Measurements from ENCODE around the gene RTF2. TPM values are rescaled to one million over a fixed set of nuclear protein-coding genes. Genes with fewer than 3 reads are reported as not detected.

Gene RTF2
- total and polyA plus RNA-seq, 2 of the 13 experiments (the other 11 are each of a cell fraction or from before 2014, with no cell fraction given) = 81.8 to 142 TPM

- TF ChIP-seq, protein P1, sequence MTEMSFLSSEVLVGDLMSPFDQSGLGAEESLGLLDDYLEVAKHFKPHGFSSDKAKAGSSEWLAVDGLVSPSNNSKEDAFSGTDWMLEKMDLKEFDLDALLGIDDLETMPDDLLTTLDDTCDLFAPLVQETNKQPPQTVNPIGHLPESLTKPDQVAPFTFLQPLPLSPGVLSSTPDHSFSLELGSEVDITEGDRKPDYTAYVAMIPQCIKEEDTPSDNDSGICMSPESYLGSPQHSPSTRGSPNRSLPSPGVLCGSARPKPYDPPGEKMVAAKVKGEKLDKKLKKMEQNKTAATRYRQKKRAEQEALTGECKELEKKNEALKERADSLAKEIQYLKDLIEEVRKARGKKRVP (CRISPR knock-in tag; IDR thresholded peaks at IDR 0.05) = peak in 1 of 2 experiments; percentile 85; a peak in 2 of 4 replicates
- TF ChIP-seq PAF1 (CRISPR knock-in tag; IDR thresholded peaks at IDR 0.05) (no peak), EZH2 (conservative IDR thresholded peaks at IDR 0.05; ENCODE audit: low read depth, low read length) (no peak), MAFF (IDR thresholded peaks at IDR 0.05; ENCODE audit: low read depth, low read length) (no peak), NFE2L2 (IDR thresholded peaks at IDR 0.05; ENCODE audit: low read length) (0 out of 2 replicates have a peak, but pooled peaks have one; percentile 23), ZKSCAN1 (IDR thresholded peaks at IDR 0.05; ENCODE audit: low read length) (peak; percentile 59; the same call in 1 of the 2 replicates), TCF12 (IDR thresholded peaks at IDR 0.05) (no peak), TCF12 (CRISPR knock-in tag; IDR thresholded peaks at IDR 0.05) (no peak), ZMYM4 (CRISPR knock-in tag; IDR thresholded peaks at IDR 0.05) (peak; percentile 99), HHEX (CRISPR knock-in tag; IDR thresholded peaks at IDR 0.05) (no peak), ZNF512B (CRISPR knock-in tag; IDR thresholded peaks at IDR 0.05; ENCODE audit: borderline replicate concordance) (no peak), ZZZ3 (CRISPR knock-in tag; IDR thresholded peaks at IDR 0.05; ENCODE audit: borderline replicate concordance) (peak; percentile 99), KAT2B (IDR thresholded peaks at IDR 0.05; ENCODE audit: borderline replicate concordance, low read depth, low read length) (no peak), ZNF850 (CRISPR knock-in tag; conservative IDR thresholded peaks at IDR 0.05) (0 out of 2 replicates have a peak, but pooled peaks have one; percentile 87)
- TF ChIP-seq, protein P2, sequence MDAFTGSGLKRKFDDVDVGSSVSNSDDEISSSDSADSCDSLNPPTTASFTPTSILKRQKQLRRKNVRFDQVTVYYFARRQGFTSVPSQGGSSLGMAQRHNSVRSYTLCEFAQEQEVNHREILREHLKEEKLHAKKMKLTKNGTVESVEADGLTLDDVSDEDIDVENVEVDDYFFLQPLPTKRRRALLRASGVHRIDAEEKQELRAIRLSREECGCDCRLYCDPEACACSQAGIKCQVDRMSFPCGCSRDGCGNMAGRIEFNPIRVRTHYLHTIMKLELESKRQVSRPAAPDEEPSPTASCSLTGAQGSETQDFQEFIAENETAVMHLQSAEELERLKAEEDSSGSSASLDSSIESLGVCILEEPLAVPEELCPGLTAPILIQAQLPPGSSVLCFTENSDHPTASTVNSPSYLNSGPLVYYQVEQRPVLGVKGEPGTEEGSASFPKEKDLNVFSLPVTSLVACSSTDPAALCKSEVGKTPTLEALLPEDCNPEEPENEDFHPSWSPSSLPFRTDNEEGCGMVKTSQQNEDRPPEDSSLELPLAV (CRISPR knock-in tag; conservative IDR thresholded peaks at IDR 0.05; ENCODE audit: low read depth) = 0 out of 2 replicates have a peak, but pooled peaks have one; percentile 91
- TF ChIP-seq, protein P3, sequence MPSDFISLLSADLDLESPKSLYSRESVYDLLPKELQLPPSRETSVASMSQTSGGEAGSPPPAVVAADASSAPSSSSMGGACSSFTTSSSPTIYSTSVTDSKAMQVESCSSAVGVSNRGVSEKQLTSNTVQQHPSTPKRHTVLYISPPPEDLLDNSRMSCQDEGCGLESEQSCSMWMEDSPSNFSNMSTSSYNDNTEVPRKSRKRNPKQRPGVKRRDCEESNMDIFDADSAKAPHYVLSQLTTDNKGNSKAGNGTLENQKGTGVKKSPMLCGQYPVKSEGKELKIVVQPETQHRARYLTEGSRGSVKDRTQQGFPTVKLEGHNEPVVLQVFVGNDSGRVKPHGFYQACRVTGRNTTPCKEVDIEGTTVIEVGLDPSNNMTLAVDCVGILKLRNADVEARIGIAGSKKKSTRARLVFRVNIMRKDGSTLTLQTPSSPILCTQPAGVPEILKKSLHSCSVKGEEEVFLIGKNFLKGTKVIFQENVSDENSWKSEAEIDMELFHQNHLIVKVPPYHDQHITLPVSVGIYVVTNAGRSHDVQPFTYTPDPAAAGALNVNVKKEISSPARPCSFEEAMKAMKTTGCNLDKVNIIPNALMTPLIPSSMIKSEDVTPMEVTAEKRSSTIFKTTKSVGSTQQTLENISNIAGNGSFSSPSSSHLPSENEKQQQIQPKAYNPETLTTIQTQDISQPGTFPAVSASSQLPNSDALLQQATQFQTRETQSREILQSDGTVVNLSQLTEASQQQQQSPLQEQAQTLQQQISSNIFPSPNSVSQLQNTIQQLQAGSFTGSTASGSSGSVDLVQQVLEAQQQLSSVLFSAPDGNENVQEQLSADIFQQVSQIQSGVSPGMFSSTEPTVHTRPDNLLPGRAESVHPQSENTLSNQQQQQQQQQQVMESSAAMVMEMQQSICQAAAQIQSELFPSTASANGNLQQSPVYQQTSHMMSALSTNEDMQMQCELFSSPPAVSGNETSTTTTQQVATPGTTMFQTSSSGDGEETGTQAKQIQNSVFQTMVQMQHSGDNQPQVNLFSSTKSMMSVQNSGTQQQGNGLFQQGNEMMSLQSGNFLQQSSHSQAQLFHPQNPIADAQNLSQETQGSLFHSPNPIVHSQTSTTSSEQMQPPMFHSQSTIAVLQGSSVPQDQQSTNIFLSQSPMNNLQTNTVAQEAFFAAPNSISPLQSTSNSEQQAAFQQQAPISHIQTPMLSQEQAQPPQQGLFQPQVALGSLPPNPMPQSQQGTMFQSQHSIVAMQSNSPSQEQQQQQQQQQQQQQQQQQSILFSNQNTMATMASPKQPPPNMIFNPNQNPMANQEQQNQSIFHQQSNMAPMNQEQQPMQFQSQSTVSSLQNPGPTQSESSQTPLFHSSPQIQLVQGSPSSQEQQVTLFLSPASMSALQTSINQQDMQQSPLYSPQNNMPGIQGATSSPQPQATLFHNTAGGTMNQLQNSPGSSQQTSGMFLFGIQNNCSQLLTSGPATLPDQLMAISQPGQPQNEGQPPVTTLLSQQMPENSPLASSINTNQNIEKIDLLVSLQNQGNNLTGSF (CRISPR knock-in tag; IDR thresholded peaks at IDR 0.05) = peak; percentile 90
- TF ChIP-seq, protein P4, sequence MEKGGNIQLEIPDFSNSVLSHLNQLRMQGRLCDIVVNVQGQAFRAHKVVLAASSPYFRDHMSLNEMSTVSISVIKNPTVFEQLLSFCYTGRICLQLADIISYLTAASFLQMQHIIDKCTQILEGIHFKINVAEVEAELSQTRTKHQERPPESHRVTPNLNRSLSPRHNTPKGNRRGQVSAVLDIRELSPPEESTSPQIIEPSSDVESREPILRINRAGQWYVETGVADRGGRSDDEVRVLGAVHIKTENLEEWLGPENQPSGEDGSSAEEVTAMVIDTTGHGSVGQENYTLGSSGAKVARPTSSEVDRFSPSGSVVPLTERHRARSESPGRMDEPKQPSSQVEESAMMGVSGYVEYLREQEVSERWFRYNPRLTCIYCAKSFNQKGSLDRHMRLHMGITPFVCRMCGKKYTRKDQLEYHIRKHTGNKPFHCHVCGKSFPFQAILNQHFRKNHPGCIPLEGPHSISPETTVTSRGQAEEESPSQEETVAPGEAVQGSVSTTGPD (CRISPR knock-in tag; IDR thresholded peaks at IDR 0.05) = no peak
These were observed at the start of gene RTF2 (continued) for GRCh38 chr20:56468316-56469076.
